IPS-18a (cell line): ENCODE data around the gene SYT1.
A peak's percentile ranks its signal among the peaks of the same experiment; 100 is the strongest.
"Not testable (repeated sequence)": the region's sequence is repeated elsewhere in the genome, so short reads cannot be mapped to it uniquely, and the experiment has no call there.

Source experiments
- H3K27ac ChIP-seq: one replicate; pipeline ENCODE4 v1.5.1; 2013; ENCODE audit warnings: low read length
- H3K27me3 ChIP-seq: one replicate; pipeline ENCODE4 v1.6.1; 2013; ENCODE audit warnings: mild to moderate bottlenecking, low read length; ENCODE audit not compliant: control insufficient read depth, insufficient read depth
- H3K36me3 ChIP-seq: one replicate; pipeline ENCODE4 v1.6.1; 2013; ENCODE audit warnings: low read depth, low read length; ENCODE audit not compliant: control insufficient read depth
- H3K4me1 ChIP-seq: one replicate; pipeline ENCODE4 v1.6.1; 2013; ENCODE audit warnings: low read depth, low read length; ENCODE audit not compliant: control insufficient read depth
- H3K4me3 ChIP-seq: one replicate; pipeline ENCODE4 v1.5.1; 2013; ENCODE audit warnings: low read length
- H3K9ac ChIP-seq: one replicate; pipeline ENCODE4 v1.6.1; 2013; ENCODE audit warnings: mild to moderate bottlenecking, low read length, moderate library complexity
- H3K9me3 ChIP-seq: one replicate; pipeline ENCODE4 v1.6.1; 2013; ENCODE audit warnings: low read depth, low read length; ENCODE audit not compliant: control insufficient read depth

The SYT1 gene

DNA sequence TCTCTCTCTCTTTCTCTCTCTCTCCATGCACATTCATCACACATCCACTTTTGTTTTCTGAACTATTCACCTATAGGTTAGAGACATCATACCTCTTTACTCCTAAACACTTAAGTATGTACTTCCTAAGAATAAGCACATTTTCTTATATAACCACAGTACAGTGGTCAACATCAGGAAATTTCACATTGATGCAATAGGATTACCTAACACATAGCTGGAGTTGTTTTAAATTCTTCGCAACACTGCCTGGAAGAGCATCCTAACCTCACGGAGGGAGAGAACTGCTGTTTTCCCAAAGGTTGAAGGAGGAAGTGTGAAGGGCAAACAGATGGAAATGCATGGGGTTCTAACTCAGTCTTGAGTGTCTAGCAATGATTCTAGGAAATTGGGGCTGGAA, 159.2 kb downstream of the SYT1 start:
- no peak overlapping the region for H3K4me3 ChIP-seq
- H3K27ac ChIP-seq, result no peak overlapping the region
- no peaks in the 10 kb centered on the region for H3K27me3 ChIP-seq
- H3K9me3 ChIP-seq, result no peaks in the 10 kb centered on the region
- H3K9ac ChIP-seq, result no peak overlapping the region
- no peaks in the 10 kb centered on the region for H3K4me1 ChIP-seq
- no peaks in the 10 kb centered on the region for H3K36me3 ChIP-seq

- Histone ChIP-seq H3K27me3 (no peaks in the 10 kb centered on the region), H3K9ac (no peak overlapping the region), H3K4me3 (no peak overlapping the region), H3K36me3 (no peaks in the 10 kb centered on the region), H3K9me3 (no peaks in the 10 kb centered on the region), H3K4me1 (no peaks in the 10 kb centered on the region), H3K27ac (no peak overlapping the region)
Measured at GRCh38 chr12:79033788-79034187, 169.2 kb downstream of the SYT1 start.

DNA sequence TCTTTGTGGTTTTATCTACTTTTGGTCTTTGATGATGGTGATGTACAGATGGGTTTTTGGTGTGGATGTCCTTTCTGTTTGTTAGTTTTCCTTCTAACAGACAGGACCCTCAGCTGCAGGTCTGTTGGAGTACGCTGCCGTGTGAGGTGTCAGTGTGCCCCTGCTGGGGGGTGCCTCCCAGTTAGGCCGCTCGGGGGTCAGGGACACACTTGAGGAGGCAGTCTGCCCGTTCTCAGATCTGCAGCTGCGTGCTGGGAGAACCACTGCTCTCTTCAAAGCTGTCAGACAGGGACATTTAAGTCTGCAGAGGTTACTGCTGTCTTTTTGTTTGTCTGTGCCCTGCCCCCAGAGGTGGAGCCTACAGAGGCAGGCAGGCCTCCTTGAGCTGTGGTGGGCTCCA, 180.2 kb downstream of the SYT1 start:
- not testable (repeated sequence) for H3K9ac ChIP-seq, H3K4me3 ChIP-seq, H3K36me3 ChIP-seq, H3K27me3 ChIP-seq, H3K27ac ChIP-seq, H3K9me3 ChIP-seq, H3K4me1 ChIP-seq

GRCh38 chr12:79045149-79045703, 180.7 kb downstream of the SYT1 start:
- H3K4me1 ChIP-seq, H3K9me3 ChIP-seq, H3K27me3 ChIP-seq, H3K36me3 ChIP-seq: not testable (repeated sequence)
- Histone ChIP-seq H3K4me3 (peak overlapping the region; percentile 77), H3K27ac (peak overlapping the region; percentile 68), H3K9ac (peak overlapping the region; percentile 77)

GRCh38 chr12:79046021-79046420, 181.4 kb downstream of the SYT1 start:
- Histone ChIP-seq H3K27me3 (no peaks in the 10 kb centered on the region), H3K36me3 (no peaks in the 10 kb centered on the region), H3K9ac (peak overlapping the region; percentile 77), H3K9me3 (no peaks in the 10 kb centered on the region), H3K4me1 (no peaks in the 10 kb centered on the region), H3K27ac (no peak overlapping the region), H3K4me3 (peak overlapping the region; percentile 77)

- Histone ChIP-seq H3K4me1 (no peaks in the 10 kb centered on the region), H3K9me3 (no peaks in the 10 kb centered on the region), H3K27me3 (no peaks in the 10 kb centered on the region), H3K27ac (no peak overlapping the region), H3K36me3 (no peaks in the 10 kb centered on the region), H3K4me3 (no peak overlapping the region), H3K9ac (no peak overlapping the region)
Measured at GRCh38 chr12:79048962-79049361, 184.4 kb downstream of the SYT1 start.

DNA sequence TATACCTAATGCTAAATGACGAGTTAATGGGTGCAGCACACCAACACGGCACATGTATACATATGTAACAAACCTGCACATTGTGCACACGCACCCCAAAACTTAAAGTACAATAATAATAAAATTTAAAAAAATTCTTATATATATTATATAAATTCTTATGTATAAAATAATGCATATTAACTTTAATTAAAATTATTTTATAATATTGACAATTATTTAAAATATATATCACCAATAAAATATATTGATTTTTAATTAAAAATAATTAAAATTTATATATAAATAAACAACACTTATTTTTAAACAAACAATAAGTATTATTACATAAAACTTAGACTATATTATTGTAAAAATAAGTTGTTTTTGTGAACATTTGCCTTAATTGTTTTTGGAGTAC, 188.8 kb downstream of the SYT1 start:
- Histone ChIP-seq H3K9ac (no peak overlapping the region), H3K27me3 (no peaks in the 10 kb centered on the region), H3K27ac (no peak overlapping the region), H3K9me3 (no peaks in the 10 kb centered on the region), H3K4me3 (no peak overlapping the region), H3K36me3 (no peaks in the 10 kb centered on the region), H3K4me1 (no peaks in the 10 kb centered on the region)

DNA sequence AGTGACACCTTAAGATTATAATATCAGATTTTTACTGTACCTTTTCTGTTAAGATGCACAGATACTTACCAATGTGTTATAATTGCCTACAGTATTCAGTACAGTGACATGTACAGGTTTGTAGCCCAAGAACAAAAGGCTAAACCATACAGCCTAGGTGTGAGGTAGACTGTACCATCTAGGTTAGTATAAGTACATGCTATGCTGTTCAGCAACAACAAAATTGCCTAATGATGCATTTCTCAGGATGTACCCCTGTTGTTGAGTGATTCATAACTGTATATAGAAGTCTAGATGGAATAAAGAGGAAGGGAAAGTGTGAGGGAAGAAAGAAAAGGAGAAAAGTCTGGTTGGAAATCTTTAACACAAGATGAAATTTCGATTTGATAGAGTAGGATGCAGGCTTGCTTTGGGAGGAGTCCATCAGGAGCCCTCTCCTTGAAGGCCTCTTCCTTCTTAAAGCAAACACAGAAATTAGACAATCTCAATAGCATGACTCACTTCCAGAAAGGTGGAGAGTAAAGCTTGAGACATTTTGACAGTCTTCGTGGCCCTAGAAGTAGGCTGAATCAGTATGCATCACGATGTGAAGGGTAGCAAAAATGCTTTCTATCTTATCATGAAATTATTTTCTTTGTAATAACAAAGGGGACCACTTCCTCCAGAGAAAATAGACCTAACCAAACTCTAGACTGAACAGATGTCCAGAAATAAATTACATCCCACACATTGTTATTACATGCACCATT, 191.5 kb downstream of the SYT1 start:
- no peaks in the 10 kb centered on the region for H3K27me3 ChIP-seq
- peaks cover 2% of the 10 kb centered on the region for H3K4me1 ChIP-seq
- no peak overlapping the region for H3K27ac ChIP-seq
- H3K9ac ChIP-seq, result no peak overlapping the region
- no peak overlapping the region for H3K4me3 ChIP-seq
- H3K9me3 ChIP-seq, result no peaks in the 10 kb centered on the region
- H3K36me3 ChIP-seq, result no peaks in the 10 kb centered on the region

DNA sequence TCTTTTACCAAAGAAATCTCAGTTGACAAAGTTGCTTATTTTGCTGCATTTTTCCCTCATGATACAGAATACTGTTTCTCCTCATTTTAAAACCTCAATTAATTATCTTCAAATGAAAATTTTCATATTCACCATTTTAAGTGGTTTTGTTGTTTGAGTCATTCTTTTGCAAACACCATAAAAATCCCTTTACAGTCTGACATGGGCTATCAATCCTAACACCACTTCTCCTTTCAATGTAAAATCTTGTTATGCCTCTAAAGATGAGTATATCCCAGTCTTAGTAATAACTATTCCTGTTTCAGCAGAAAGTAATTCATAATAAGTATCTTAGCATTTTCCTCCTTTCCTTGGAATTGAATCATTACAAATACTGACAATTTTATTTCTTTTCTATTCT, 192.2 kb downstream of the SYT1 start:
- Histone ChIP-seq H3K9ac (no peak overlapping the region), H3K4me3 (no peak overlapping the region), H3K27ac (no peak overlapping the region)

GRCh38 chr12:79057540-79057939, 193.0 kb downstream of the SYT1 start:
- Histone ChIP-seq H3K27me3 (no peaks in the 10 kb centered on the region), H3K27ac (no peak overlapping the region), H3K9me3 (no peaks in the 10 kb centered on the region), H3K4me3 (no peak overlapping the region), H3K36me3 (no peaks in the 10 kb centered on the region), H3K4me1 (peaks cover 16% of the 10 kb centered on the region), H3K9ac (no peak overlapping the region)

More for the DNA sequence above, 192.2 kb downstream of the SYT1 start:
- Histone ChIP-seq H3K27me3 (no peaks in the 10 kb centered on the region), H3K36me3 (no peaks in the 10 kb centered on the region), H3K4me1 (peaks cover 8% of the 10 kb centered on the region), H3K9me3 (no peaks in the 10 kb centered on the region)

GRCh38 chr12:79058342-79058741, 193.8 kb downstream of the SYT1 start:
- H3K4me3 ChIP-seq, result no peak overlapping the region
- H3K9ac ChIP-seq, result no peak overlapping the region
- peaks cover 23% of the 10 kb centered on the region for H3K4me1 ChIP-seq
- H3K9me3 ChIP-seq, result no peaks in the 10 kb centered on the region
- H3K27me3 ChIP-seq, result no peaks in the 10 kb centered on the region
- H3K36me3 ChIP-seq, result no peaks in the 10 kb centered on the region
- no peak overlapping the region for H3K27ac ChIP-seq

GRCh38 chr12:79059557-79059956, 195.0 kb downstream of the SYT1 start:
- no peaks in the 10 kb centered on the region for H3K36me3 ChIP-seq
- H3K4me1 ChIP-seq, result peaks cover 23% of the 10 kb centered on the region
- no peaks in the 10 kb centered on the region for H3K27me3 ChIP-seq
- no peaks in the 10 kb centered on the region for H3K9me3 ChIP-seq
- no peak overlapping the region for H3K9ac ChIP-seq
- no peak overlapping the region for H3K4me3 ChIP-seq
- no peak overlapping the region for H3K27ac ChIP-seq
